H9 (cell line): Measurements from ENCODE around the gene MDK. TPM values are rescaled to one million over a fixed set of nuclear protein-coding genes. Genes with fewer than 3 reads are reported as not detected.
A peak's percentile ranks its signal among the peaks of the same experiment; 100 is the strongest.

Source experiments
- DNase-seq: peaks from one replicate; pipeline ENCODE4 v3.0.0-alpha.2; 2017
- H2AFZ ChIP-seq: one replicate; pipeline ENCODE4 v1.6.1; 2013; ENCODE audit warnings: mild to moderate bottlenecking, low read length, control low read depth, moderate library complexity
- H2AK5ac ChIP-seq: 2 replicates; pipeline ENCODE4 v1.6.1; 2013; ENCODE audit warnings: low read length, control low read depth, mixed read lengths; ENCODE audit not compliant: insufficient read length
- H2BK120ac ChIP-seq: one replicate; pipeline ENCODE4 v1.6.1; 2013; ENCODE audit warnings: low read depth, mild to moderate bottlenecking, low read length, control low read depth, inconsistent platforms; ENCODE audit not compliant: poor library complexity, severe bottlenecking
- H2BK12ac ChIP-seq: 2 replicates; pipeline ENCODE4 v1.6.1; 2013; ENCODE audit warnings: low read length, control low read depth, mixed read lengths, low read depth; ENCODE audit not compliant: insufficient read length
- H2BK15ac ChIP-seq: 2 replicates; pipeline ENCODE4 v1.6.1; 2013; ENCODE audit warnings: low read depth, low read length, control low read depth
- H2BK20ac ChIP-seq: one replicate; pipeline ENCODE4 v1.6.1; 2013; ENCODE audit warnings: low read depth, mild to moderate bottlenecking, low read length, control low read depth, inconsistent platforms; ENCODE audit not compliant: poor library complexity, severe bottlenecking
- H2BK5ac ChIP-seq: 2 replicates; pipeline ENCODE4 v1.6.1; 2013; ENCODE audit warnings: low read length, control low read depth, mixed read lengths; ENCODE audit not compliant: insufficient read length
- H3K14ac ChIP-seq: 2 replicates; pipeline ENCODE4 v1.6.1; 2013; ENCODE audit warnings: low read length, control low read depth; ENCODE audit not compliant: insufficient read depth
- H3K18ac ChIP-seq: 2 replicates; pipeline ENCODE4 v1.6.1; 2013; ENCODE audit warnings: low read depth, mild to moderate bottlenecking, mixed read lengths, low read length, control low read depth; ENCODE audit not compliant: insufficient read length
- H3K23ac ChIP-seq: 2 replicates; pipeline ENCODE4 v1.6.1; 2013; ENCODE audit warnings: low read length, control low read depth, mixed read lengths, low read depth; ENCODE audit not compliant: insufficient read length
- H3K23me2 ChIP-seq: 2 replicates; pipeline ENCODE4 v1.6.1; 2013; ENCODE audit warnings: low read depth, mild to moderate bottlenecking, mixed read lengths, low read length, control low read depth; ENCODE audit not compliant: insufficient read length, poor library complexity, severe bottlenecking
- H3K27ac ChIP-seq: 2 replicates; pipeline ENCODE4 v1.5.1; 2013; ENCODE audit warnings: low read length, control low read depth, mixed read lengths, low read depth; ENCODE audit not compliant: insufficient read length
- H3K27me3 ChIP-seq: 2 replicates; pipeline ENCODE4 v1.6.1; 2013; ENCODE audit warnings: low read length, control low read depth, inconsistent platforms; ENCODE audit not compliant: insufficient read depth
- H3K4ac ChIP-seq: 2 replicates; pipeline ENCODE4 v1.6.1; 2013; ENCODE audit warnings: low read depth, mild to moderate bottlenecking, control low read depth, inconsistent platforms, low read length, moderate library complexity
- H3K4me1 ChIP-seq: 2 replicates; pipeline ENCODE4 v1.6.1; 2013; ENCODE audit warnings: low read length, control low read depth, inconsistent platforms; ENCODE audit not compliant: insufficient read depth
- H3K4me2 ChIP-seq: 2 replicates; pipeline ENCODE4 v1.6.1; 2013; ENCODE audit warnings: low read length, control low read depth, mixed read lengths; ENCODE audit not compliant: insufficient read length, insufficient read depth
- H3K56ac ChIP-seq: 2 replicates; pipeline ENCODE4 v1.6.1; 2013; ENCODE audit warnings: low read depth, mild to moderate bottlenecking, mixed read lengths, low read length, control low read depth; ENCODE audit not compliant: insufficient read length
- H3K79me1 ChIP-seq: 2 replicates; pipeline ENCODE4 v1.6.1; 2013; ENCODE audit warnings: low read depth, mild to moderate bottlenecking, moderate library complexity, low read length, control low read depth, inconsistent platforms; ENCODE audit not compliant: insufficient read depth, poor library complexity, severe bottlenecking
- H3K79me2 ChIP-seq: 2 replicates; pipeline ENCODE4 v1.6.1; 2013; ENCODE audit warnings: low read length, control low read depth, inconsistent platforms; ENCODE audit not compliant: insufficient read depth
- H3K9ac ChIP-seq: 2 replicates; pipeline ENCODE4 v1.6.1; 2013; ENCODE audit warnings: low read length, control low read depth, mixed read lengths; ENCODE audit not compliant: insufficient read length; ENCODE audit errors: extremely low read depth
- H3K9me3 ChIP-seq: one replicate; pipeline ENCODE4 v1.6.1; 2013; ENCODE audit warnings: low read depth, low read length, inconsistent platforms; ENCODE audit not compliant: control insufficient read depth
- H3T11ph ChIP-seq: one replicate; pipeline ENCODE4 v1.6.1; 2013; ENCODE audit warnings: mild to moderate bottlenecking, low read length, control low read depth, inconsistent platforms
- H4K20me1 ChIP-seq: one replicate; pipeline ENCODE4 v1.6.1; 2013; ENCODE audit not compliant: control insufficient read depth, insufficient read length, insufficient read depth
- H4K5ac ChIP-seq: 2 replicates; pipeline ENCODE4 v1.6.1; 2013; ENCODE audit warnings: low read depth, mild to moderate bottlenecking, mixed read lengths, low read length, control low read depth; ENCODE audit not compliant: insufficient read length
- H4K8ac ChIP-seq: replicated peaks from 2 replicates; pipeline ENCODE4 v1.6.1; 2013; ENCODE audit warnings: low read length, control low read depth, mixed read lengths, low read depth; ENCODE audit not compliant: insufficient read length
- H4K91ac ChIP-seq: 2 replicates; pipeline ENCODE4 v1.6.1; 2013; ENCODE audit warnings: low read depth, mild to moderate bottlenecking, moderate library complexity, mixed read lengths, low read length, control low read depth; ENCODE audit not compliant: insufficient read length
- H3K27ac Mint-ChIP-seq, 3 experiments: 2 replicates in 2 of 3; 3 replicates in 1 of 3; pipeline ENCODE4 v1.8.0; 2020 to 2021; ENCODE audit warnings: mixed read lengths in 3 of 3, mild to moderate bottlenecking in 1 of 3, moderate library complexity in 1 of 3
- H3K27me3 Mint-ChIP-seq: 2 replicates; pipeline ENCODE4 v1.8.0; 2021; ENCODE audit warnings: low read depth, mild to moderate bottlenecking, moderate library complexity, mixed read lengths
- H3K36me3 Mint-ChIP-seq, 3 experiments: 2 replicates in 2 of 3; 3 replicates in 1 of 3; pipeline ENCODE4 v1.8.0; 2020 to 2021; ENCODE audit warnings: low read depth in 3 of 3, mixed read lengths in 3 of 3; ENCODE audit not compliant: insufficient read depth in 1 of 3
- H3K4me1 Mint-ChIP-seq, 2 experiments: 2 replicates each; pipeline ENCODE4 v1.8.0; 2020; ENCODE audit warnings: mixed read lengths in 2 of 2
- H3K4me3 Mint-ChIP-seq, 2 experiments: 2 replicates in 1 of 2; 3 replicates in 1 of 2; pipeline ENCODE4 v1.8.0; 2020 to 2021; ENCODE audit warnings: mild to moderate bottlenecking in 2 of 2, mixed read lengths in 2 of 2, moderate library complexity in 1 of 2
- H3K9me3 Mint-ChIP-seq, 2 experiments: 2 replicates in 1 of 2; 3 replicates in 1 of 2; pipeline ENCODE4 v1.8.0; 2020; ENCODE audit warnings: mild to moderate bottlenecking in 2 of 2, mixed read lengths in 2 of 2, moderate library complexity in 1 of 2
- WGBS: extraction: QIAGEN DNeasy Blood & Tissue Kit; methylation state at CpG from one replicate; pipeline ENCODE4 v1.1.7; 2013; ENCODE audit warnings: missing lambda C conversion rate, low lambda C conversion rate, mixed read lengths; ENCODE audit not compliant: insufficient read length; ENCODE audit errors: extremely low coverage; 5-methylcytosine and 5-hydroxymethylcytosine counted together
- total RNA-seq: library from RNA; stranded (reverse); gene quantifications from 2 replicates; pipeline ENCODE4 v1.2.1, GENCODE V29; 2021
- TF ChIP-seq, protein P1 (sequence below): fragments of 200-600 bp; sonication (generic); conservative IDR thresholded peaks from 3 replicates; pipeline ENCODE4 v1.8.0; 2021; ENCODE audit warnings: antibody characterized with exemption, mild to moderate bottlenecking

Gene MDK
- total RNA-seq, 1 experiment from 2014 or later: 392 TPM

DNA sequence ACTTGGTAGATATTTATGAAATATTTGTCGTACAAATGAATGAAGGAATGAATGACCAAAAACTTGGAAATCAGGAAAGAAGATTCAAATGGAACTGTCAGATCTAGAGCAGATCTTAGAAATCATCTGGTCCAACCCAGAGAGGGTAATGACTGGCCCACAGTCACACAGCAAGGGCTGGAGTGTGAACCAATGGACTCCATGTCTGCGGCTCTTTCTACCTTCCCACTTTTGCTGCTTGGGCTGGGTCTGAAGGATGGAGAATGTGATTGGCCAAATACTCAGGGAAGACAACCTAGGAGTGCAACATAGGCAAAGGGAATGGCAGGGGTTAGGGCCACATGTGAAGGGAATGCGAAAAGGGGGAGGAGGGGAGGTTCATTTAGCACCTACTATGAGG lies 40.0 kb upstream of the MDK start:
- H2BK20ac ChIP-seq: no peak overlapping the region
- no peak overlapping the region for H3K14ac ChIP-seq
- TF ChIP-seq, protein P1, sequence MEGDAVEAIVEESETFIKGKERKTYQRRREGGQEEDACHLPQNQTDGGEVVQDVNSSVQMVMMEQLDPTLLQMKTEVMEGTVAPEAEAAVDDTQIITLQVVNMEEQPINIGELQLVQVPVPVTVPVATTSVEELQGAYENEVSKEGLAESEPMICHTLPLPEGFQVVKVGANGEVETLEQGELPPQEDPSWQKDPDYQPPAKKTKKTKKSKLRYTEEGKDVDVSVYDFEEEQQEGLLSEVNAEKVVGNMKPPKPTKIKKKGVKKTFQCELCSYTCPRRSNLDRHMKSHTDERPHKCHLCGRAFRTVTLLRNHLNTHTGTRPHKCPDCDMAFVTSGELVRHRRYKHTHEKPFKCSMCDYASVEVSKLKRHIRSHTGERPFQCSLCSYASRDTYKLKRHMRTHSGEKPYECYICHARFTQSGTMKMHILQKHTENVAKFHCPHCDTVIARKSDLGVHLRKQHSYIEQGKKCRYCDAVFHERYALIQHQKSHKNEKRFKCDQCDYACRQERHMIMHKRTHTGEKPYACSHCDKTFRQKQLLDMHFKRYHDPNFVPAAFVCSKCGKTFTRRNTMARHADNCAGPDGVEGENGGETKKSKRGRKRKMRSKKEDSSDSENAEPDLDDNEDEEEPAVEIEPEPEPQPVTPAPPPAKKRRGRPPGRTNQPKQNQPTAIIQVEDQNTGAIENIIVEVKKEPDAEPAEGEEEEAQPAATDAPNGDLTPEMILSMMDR: no peak
- H3K9me3 ChIP-seq: no peaks in the 10 kb centered on the region
- no peak overlapping the region for H2AK5ac ChIP-seq
- no peak overlapping the region for H3K23ac ChIP-seq
- Mint-ChIP-seq H3K9me3 (no peaks in the 10 kb centered on the region; a peak in 2 of 5 replicates), H3K27ac (peak overlapping the region in 1 of 3 experiments; percentile 31; a peak in 1 of 7 replicates), H3K4me1 (peaks cover 90 to 95% of the 10 kb centered on the region in 2 experiments), H3K36me3 (no peaks in the 10 kb centered on the region), H3K27me3 (peaks cover 8% of the 10 kb centered on the region), H3K4me3 (no peak overlapping the region; a peak in 1 of 5 replicates)
- DNase-seq: no peak
- H3K27ac ChIP-seq: no peak overlapping the region
- H3K27me3 ChIP-seq: no peaks in the 10 kb centered on the region
- no peak overlapping the region for H2BK12ac ChIP-seq
- no peaks in the 10 kb centered on the region for H4K20me1 ChIP-seq
- no peak overlapping the region for H3K4me2 ChIP-seq
- H2BK5ac ChIP-seq: no peak overlapping the region
- H3K79me1 ChIP-seq: no peaks in the 10 kb centered on the region
- no peak overlapping the region for H2AFZ ChIP-seq
- H2BK15ac ChIP-seq: no peak overlapping the region
- WGBS: no CpG with 5 or more reads among the region's 3 CpGs
- no peak overlapping the region for H3T11ph ChIP-seq
- no peak overlapping the region for H2BK120ac ChIP-seq
- no peak overlapping the region for H4K8ac ChIP-seq
- no peak overlapping the region for H3K56ac ChIP-seq
- H3K23me2 ChIP-seq: no peaks in the 10 kb centered on the region
- no peak overlapping the region for H4K5ac ChIP-seq
- H3K9ac ChIP-seq: no peak overlapping the region
- no peak overlapping the region for H3K18ac ChIP-seq
- H3K79me2 ChIP-seq: no peaks in the 10 kb centered on the region
- no peak overlapping the region for H3K4ac ChIP-seq
- peaks cover 42% of the 10 kb centered on the region for H3K4me1 ChIP-seq
- H4K91ac ChIP-seq: no peak overlapping the region
